Adipocyte (in vitro differentiated cells): ENCODE results near the gene SHISA8.

Experiments
- DNase-seq: peaks from one replicate; pipeline ENCODE4 v3.0.0-alpha.2; 2015; ENCODE audit warnings: low read depth
- H3K27me3 ChIP-seq: replicated peaks from 2 replicates; pipeline ENCODE4 v1.7.0; 2013; ENCODE audit warnings: mild to moderate bottlenecking, low read length, moderate library complexity; ENCODE audit not compliant: control insufficient read depth, insufficient read depth
- H3K36me3 ChIP-seq: 2 replicates; pipeline ENCODE4 v1.7.0; 2013; ENCODE audit warnings: low read length, mild to moderate bottlenecking, moderate library complexity; ENCODE audit not compliant: control insufficient read depth, insufficient read depth, severe bottlenecking
- H3K4me1 ChIP-seq: 2 replicates; pipeline ENCODE4 v1.7.0; 2013; ENCODE audit warnings: mild to moderate bottlenecking, low read length, moderate library complexity; ENCODE audit not compliant: control insufficient read depth, insufficient read depth
- H3K4me3 ChIP-seq: 2 replicates; pipeline ENCODE4 v1.7.0; 2013; ENCODE audit warnings: mild to moderate bottlenecking, low read length, moderate library complexity
- H3K9ac ChIP-seq: 2 replicates; pipeline ENCODE4 v1.7.0; 2013; ENCODE audit warnings: mild to moderate bottlenecking, low read length, moderate library complexity
- H3K9me3 ChIP-seq: 2 replicates; pipeline ENCODE4 v1.7.0; 2013; ENCODE audit warnings: mild to moderate bottlenecking, low read length, moderate library complexity; ENCODE audit not compliant: control insufficient read depth

Gene SHISA8

GRCh38 chr22:41911001-41911611, 3.8 kb downstream of the SHISA8 start:
- Histone ChIP-seq H3K4me1 (no peaks in the 10 kb centered on the region), H3K9me3 (no peaks in the 10 kb centered on the region), H3K36me3 (peaks cover 6% of the 10 kb centered on the region), H3K27me3 (peaks cover 34% of the 10 kb centered on the region), H3K4me3 (no peak overlapping the region), H3K9ac (no peak overlapping the region)
- DNase-seq, result no peak

- peaks cover 13% of the 10 kb centered on the region for H3K36me3 ChIP-seq
- no peak overlapping the region for H3K4me3 ChIP-seq
- DNase-seq, result peak; percentile 66
- no peak overlapping the region for H3K9ac ChIP-seq
- H3K27me3 ChIP-seq, result peaks cover 27% of the 10 kb centered on the region
- no peaks in the 10 kb centered on the region for H3K4me1 ChIP-seq
- no peaks in the 10 kb centered on the region for H3K9me3 ChIP-seq
Measured at GRCh38 chr22:41910050-41911000, 4.5 kb downstream of the SHISA8 start.

GRCh38 chr22:41909310-41910049, 5.4 kb downstream of the SHISA8 start:
- Histone ChIP-seq H3K27me3 (peaks cover 24% of the 10 kb centered on the region), H3K9ac (no peak overlapping the region), H3K4me3 (no peak overlapping the region), H3K9me3 (no peaks in the 10 kb centered on the region), H3K4me1 (no peaks in the 10 kb centered on the region), H3K36me3 (peaks cover 21% of the 10 kb centered on the region)
- DNase-seq, result no peak

GRCh38 chr22:41908411-41909309, 6.2 kb downstream of the SHISA8 start:
- no peak overlapping the region for H3K9ac ChIP-seq
- no peak overlapping the region for H3K4me3 ChIP-seq
- H3K36me3 ChIP-seq, result peaks cover 29% of the 10 kb centered on the region
- peaks cover 24% of the 10 kb centered on the region for H3K27me3 ChIP-seq
- no peaks in the 10 kb centered on the region for H3K4me1 ChIP-seq
- no peaks in the 10 kb centered on the region for H3K9me3 ChIP-seq
- no peak for DNase-seq

GRCh38 chr22:41907436-41908401, 7.2 kb downstream of the SHISA8 start:
- no peak overlapping the region for H3K4me3 ChIP-seq
- no peak for DNase-seq
- H3K9me3 ChIP-seq, result no peaks in the 10 kb centered on the region
- H3K36me3 ChIP-seq, result peaks cover 39% of the 10 kb centered on the region
- no peaks in the 10 kb centered on the region for H3K4me1 ChIP-seq
- peaks cover 17% of the 10 kb centered on the region for H3K27me3 ChIP-seq
- no peak overlapping the region for H3K9ac ChIP-seq

GRCh38 chr22:41906822-41907221, 8.1 kb downstream of the SHISA8 start:
- Histone ChIP-seq H3K36me3 (peaks cover 47% of the 10 kb centered on the region), H3K9me3 (no peaks in the 10 kb centered on the region), H3K4me1 (no peaks in the 10 kb centered on the region), H3K4me3 (no peak overlapping the region), H3K9ac (no peak overlapping the region), H3K27me3 (peaks cover 8% of the 10 kb centered on the region)
- no peak for DNase-seq

GRCh38 chr22:41905411-41906202, 9.3 kb downstream of the SHISA8 start:
- Histone ChIP-seq H3K9me3 (no peaks in the 10 kb centered on the region), H3K9ac (no peak overlapping the region), H3K4me3 (no peak overlapping the region), H3K36me3 (peaks cover 58% of the 10 kb centered on the region), H3K4me1 (no peaks in the 10 kb centered on the region), H3K27me3 (no peaks in the 10 kb centered on the region)
- DNase-seq, result no peak

GRCh38 chr22:41904450-41905410, 10.1 kb downstream of the SHISA8 start:
- DNase-seq, result no peak
- Histone ChIP-seq H3K9ac (no peak overlapping the region), H3K4me1 (no peaks in the 10 kb centered on the region), H3K36me3 (peaks cover 67% of the 10 kb centered on the region), H3K4me3 (no peak overlapping the region), H3K9me3 (no peaks in the 10 kb centered on the region), H3K27me3 (no peaks in the 10 kb centered on the region)
